Hindlimb muscle (tissue), 1 donor: ENCODE measurements around the gene LRFN5. TPM values are rescaled to one million over a fixed set of nuclear protein-coding genes. Genes with fewer than 3 reads are reported as not detected.
"Not testable (repeated sequence)": the region's sequence is repeated elsewhere in the genome, so short reads cannot be mapped to it uniquely, and the experiment has no call there.

ENCODE experiments used
- DNase-seq: peaks from one replicate; pipeline ENCODE4 v3.0.0-alpha.2; 2013
- polyA plus RNA-seq: library from polyadenylated mRNA; unstranded; fragments of 120-200 nt; gene quantifications from one replicate; pipeline ENCODE4 v1.2.1, GENCODE V29; 2013; ENCODE audit not compliant: insufficient read length

Gene LRFN5
- polyA plus RNA-seq, 1 donor = 8.4 TPM

DNA sequence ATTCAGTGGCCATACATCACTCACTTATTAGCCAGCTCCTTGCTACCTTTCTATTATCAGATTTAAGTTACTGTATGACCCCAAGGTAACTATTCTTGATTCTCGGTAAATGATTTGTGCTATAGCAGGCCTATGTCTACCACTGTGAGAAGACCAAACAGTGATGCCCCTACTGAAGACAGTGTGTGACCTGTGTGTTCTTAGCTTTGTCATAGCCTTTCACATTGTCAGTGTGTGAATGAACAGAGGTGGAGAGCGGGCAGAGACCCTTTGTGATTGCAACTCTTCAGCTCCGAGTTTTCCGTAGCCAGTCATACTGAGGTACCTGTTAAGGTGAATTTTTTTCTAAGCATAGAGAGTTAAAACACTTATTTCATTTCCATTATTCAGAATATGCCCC is 294.0 kb downstream of the LRFN5 start:
- DNase-seq = no peak

DNA sequence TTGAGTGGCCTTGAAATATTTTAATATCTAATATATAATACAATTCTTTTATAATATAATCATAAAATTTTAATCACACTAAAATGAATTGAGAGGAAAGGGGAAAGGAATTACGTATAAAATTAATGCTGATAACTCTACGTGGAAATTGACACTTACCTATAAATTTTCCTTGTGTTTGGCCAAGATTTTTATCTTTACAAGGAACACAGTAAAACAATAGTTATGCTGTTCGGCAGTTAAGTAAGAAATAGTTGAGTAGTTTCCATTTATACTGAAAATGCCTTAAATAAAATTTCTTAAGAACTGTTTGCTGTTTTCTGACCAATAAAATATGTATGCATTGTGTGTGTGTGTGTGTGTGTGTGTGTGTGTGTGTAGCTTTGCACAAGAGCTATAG is 294.4 kb downstream of the LRFN5 start:
- no peak for DNase-seq

DNA sequence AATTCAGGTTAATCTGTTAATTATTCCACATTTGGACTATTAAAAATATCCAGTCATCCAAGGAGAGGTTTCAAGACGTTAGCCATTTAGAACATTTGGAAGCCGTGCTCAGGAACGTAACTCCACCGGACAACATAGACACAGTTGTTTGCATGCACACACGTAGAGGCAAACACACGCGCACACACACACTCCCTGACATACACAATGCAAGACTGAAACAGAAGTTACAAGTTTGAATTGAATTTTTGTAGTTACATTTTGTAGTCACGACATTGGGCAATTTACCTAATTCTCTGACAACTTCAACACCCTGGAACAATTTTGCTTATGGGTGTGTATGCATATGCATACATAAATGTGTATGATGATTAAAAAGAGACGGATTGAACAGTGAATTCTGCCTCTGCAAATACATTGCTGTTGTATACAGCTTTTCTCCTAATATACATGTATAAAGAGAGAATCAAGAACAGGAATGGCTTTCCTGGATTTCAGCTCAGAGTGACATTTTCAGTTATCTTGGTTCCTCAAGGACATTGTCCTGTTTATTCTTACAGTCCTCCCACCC is 298.8 kb downstream of the LRFN5 start:
- no peak for DNase-seq

DNA sequence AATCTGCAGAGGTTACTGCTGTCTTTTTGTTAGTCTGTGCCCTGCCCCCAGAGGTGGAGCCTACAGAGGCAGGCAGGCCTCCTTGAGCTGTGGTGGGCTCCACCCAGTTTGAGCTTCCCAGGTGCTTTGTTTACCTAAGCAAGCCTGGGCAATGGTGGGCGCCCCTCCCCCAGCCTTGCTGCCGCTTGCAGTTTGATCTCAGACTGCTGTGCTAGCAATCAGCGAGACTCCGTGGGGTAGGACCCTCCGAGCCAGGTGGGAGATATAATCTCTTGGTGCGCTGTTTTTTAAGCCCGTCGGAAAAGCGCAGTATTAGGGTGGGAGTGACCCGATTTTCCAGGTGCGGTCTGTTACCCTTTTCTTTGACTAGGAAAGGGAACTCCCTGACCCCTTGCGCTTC is 304.5 kb downstream of the LRFN5 start:
- not testable (repeated sequence) for DNase-seq

DNA sequence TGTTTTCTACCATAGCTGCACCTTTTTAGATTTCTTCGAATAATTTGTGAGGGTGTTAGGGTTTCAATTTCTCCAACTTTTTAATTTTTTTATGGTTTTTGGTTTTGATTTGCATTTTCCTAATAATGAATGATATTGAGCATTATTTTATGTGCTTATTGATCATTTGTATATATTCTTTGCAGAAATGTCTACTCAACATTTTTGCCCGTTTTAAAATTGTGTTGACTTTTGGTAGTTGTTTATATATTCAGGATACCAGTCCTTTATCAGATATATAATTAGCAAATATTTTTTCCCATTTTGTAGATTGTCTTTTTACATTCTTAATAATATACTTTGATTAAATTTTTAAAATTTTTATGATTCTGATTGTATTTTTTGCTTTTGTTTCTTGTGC is 306.7 kb downstream of the LRFN5 start:
- DNase-seq = no peak

DNA sequence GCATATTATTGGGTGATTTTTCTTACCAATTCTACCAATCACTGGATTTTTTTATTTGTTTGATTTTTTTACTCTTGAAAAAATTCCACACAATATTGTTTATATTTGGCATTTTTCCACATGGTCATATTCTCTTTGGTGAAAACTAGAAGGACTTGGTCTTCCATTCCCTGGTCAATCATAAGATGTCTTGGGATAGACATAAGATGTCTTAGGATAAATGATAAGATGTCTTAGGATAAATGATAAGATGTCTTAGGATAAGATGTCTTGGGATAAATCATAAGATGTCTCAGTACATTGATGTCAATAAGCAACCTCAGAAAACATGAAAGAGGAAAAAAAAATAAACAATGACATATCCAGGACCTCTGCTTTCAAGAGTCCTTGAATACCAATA is 309.1 kb downstream of the LRFN5 start:
- no peak for DNase-seq

DNA sequence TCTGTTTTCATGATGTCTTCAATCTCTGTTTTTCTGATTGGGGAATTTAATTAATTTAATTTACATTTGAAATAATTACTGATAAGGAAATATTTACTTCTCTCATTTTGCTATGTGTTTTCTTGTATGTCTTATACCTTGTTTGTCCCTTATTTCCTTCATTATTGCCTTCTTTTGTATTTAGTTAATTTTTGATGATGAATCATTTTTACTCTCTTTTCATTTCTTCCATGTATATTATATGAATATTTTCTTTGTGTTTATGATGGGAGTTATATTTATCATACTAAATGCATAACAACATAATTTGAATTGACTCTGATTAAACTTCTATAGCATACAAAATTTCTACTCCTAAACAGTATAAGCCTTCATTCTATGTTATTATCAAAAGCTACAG is 309.6 kb downstream of the LRFN5 start:
- DNase-seq = no peak

DNA sequence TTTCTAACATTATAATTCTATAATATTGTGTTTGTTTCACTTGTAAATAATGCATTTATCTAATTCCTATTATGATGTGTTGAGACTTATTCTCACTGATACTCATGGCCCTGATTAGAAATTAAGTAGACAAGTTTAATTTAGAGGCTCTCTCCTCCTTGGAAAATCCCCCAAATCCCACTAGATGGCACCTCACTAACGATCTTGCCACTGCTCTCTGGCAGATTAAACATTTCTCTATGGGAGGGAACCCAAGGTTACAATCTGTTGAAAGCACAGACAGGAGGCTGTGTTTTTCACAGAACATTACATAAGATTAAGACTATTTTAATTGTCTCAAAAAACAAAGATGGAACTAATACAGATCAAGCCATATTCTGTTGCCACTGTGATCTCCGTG is 318.7 kb downstream of the LRFN5 start:
- DNase-seq = no peak

DNA sequence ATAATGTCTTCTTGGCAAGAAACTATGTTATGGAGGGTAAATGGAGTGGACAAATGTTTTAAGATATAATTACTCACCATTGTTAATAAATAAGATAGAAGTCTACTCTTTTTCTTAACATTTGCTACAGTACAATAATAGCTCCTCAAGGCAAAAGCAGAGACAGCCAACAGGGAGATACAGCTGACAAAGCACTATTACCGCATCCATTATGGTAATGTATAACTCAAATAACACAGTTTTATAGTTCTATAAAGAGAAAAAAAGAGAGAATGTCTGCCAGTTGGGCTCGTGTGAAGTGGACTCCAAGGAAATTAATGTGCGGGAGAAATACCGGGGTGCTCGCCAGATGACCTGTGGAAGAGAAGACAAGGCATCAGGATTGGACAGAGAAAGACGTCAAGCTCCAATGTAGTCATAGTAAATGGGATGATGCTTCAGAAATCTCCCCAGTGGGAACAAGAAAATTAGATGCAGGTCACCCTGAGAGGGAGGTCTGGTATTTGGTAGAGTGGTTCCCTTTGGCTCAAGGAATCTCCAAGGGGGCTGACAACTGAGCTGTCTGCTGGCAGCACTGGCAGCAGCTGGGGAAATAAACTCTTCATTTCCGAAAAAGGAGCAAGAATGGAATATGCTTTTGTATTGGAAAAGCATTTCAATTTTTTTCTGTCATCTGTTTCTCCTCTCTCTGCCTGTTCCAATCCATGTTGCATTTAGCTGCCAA is 343.9 kb downstream of the LRFN5 start:
- peak; percentile 87 for DNase-seq
